NOMO-1 (cell line): ENCODE data around the gene PLXNB1.
"Not testable (repeated sequence)": the region's sequence is repeated elsewhere in the genome, so short reads cannot be mapped to it uniquely, and the experiment has no call there.

Source experiments
- DNase-seq, 2 experiments: peaks; one replicate each; lab custom pipeline; 2025; ENCODE audit not compliant: unreplicated experiment in 2 of 2; lab: John Stamatoyannopoulos, UW

The PLXNB1 gene

DNA sequence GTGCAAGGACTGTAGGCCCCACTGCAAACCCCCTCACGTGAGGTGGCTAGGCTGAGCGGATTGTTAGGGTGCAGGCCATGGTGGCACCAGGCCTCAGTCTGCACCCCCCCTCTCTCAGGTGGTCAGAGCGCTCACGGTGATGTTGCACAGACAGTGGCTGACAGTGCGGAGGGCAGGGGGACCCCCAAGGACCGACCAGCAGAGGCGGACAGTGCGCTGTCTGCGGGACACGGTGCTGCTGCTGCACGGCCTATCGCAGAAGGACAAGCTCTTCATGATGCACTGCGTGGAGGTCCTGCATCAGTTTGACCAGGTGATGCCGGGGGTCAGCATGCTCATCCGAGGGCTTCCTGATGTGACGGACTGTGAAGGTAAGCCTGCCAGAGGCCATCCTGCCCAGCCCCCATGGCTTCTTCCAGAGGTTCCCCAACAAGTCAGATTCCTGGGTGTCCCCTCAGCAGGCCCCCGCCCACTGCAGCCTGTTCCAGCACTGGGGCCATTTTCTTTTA, 34.9 kb upstream of the PLXNB1 start:
- DNase-seq = no peak

DNA sequence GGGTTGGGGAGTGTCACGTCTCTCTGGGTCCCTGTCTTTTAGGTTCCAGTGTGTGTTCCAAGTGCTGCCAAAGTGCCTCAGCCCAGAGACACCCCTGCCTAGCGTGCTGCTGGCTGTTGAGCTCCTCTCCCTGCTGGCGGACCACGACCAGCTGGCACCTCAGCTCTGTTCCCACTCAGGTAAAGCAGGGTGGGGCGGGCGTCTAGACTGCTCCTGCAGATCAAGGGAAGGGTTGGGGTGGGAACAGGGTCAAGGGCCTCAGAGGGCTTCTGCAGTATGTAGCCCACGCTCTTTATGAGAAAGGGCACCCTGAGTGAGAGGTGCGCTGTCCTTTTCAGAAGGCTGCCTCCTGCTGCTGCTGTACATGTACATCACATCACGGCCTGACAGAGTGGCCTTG, 33.8 kb upstream of the PLXNB1 start:
- no peak for DNase-seq

DNA sequence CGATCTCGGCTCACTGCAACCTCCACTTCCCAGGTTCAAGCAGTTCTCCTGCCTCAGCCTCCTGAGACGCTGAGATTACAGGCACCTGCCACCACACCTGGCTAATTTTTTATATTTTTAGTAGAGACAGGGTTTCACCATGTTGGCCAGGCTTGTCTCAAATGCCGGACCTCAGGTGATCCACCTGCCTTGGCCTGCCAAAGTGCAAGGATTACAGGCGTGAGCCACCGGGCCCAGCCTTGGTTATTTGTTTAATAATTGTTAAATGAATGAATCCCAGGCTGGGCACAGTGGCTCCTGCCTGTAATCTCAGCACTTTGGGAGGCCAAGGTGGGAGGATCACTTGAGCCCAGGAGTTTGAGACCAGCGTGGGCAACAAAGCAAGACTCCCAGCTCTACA, 31.9 kb upstream of the PLXNB1 start:
- DNase-seq = not testable (repeated sequence)

DNA sequence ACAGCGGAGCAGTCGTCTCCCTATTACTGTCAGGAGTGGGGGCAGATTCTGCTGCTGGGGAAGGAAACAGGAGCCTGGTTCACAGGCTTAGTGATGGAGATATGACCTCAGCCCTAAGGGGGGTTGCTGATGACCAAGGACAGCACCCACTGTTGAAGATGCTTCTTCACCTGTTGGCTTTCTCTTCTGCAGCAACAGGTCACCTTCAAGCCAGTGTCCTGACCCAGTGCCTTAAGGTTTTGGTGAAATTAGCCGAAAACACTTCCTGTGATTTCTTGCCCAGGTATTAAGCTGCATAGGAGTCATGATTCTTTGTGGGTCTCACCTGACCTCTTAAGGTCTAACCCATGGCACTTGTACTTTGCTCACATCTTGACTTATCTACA, 30.6 kb upstream of the PLXNB1 start:
- no peak for DNase-seq

DNA sequence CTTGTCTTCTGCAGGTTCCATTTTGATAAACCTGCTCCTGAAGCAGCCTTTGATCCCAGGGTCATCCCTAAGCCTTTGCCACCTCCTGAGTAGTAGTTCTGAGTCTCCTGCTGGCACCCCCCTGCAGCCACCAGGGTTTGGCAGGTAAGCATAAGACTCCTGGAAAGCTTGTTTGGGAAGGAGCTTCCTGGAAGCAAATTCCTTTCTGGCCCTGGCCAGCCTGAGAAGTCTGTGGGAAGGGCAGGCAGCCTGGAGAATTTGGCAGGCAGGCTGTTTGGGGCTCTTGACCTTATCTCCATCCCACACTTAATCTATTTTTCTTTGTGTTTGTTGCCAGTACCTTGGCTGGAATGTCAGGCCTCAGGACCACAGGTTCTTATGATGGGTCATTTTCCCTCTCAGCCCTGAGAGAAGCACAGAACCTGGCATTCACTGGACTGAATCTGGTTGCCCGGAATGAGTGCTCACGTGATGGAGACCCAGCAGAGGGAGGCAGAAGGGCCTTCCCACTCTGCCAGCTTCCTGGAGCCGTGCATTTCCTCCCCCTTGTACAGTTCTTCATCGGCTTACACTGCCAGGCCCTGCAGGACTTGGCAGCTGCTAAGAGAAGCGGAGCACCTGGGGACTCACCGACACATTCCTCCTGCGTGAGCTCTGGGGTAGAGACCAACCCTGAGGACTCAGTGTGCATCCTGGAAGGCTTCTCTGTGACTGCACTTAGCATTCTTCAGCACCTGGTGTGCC, 30.1 kb upstream of the PLXNB1 start:
- no peak for DNase-seq

DNA sequence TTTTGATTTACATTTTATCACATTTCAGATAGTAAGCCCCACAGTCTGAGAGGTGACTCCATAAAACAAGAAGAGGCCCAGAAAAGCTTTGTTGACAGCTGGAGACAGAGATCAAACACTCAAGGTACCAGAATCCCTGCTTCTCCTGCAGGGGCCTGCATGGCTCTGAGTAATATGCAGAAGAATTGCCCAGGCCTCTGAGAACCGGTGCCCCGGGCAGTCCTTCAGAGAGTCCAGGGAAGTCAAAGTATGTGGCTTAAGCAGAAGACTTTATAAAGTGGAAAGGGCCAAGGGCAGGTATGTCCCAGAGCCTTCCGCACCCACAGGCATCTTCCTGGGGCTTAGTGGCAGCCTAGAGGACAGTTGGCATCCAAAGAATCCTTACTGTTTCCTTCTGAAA, 29.4 kb upstream of the PLXNB1 start:
- no peak for DNase-seq

DNA sequence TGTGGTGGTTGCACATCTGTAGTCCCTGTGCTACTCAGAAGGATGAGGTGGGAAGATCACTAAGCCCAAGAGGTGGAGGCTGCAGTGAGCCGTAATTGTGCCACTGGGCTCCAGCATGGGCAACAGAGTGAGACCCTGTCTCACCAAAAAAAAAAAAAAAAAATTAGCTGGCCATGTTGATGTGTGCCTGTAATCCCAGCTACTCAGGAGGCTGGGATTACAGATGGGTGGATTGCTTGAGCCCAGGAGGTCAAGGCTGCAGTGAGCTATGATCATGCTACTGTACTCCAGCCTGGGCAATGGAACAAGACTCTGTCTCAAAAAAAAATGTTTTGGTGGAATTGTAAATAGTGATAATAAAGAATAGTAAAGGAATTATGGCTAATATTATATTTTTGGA, 26.6 kb upstream of the PLXNB1 start:
- no peak for DNase-seq

DNA sequence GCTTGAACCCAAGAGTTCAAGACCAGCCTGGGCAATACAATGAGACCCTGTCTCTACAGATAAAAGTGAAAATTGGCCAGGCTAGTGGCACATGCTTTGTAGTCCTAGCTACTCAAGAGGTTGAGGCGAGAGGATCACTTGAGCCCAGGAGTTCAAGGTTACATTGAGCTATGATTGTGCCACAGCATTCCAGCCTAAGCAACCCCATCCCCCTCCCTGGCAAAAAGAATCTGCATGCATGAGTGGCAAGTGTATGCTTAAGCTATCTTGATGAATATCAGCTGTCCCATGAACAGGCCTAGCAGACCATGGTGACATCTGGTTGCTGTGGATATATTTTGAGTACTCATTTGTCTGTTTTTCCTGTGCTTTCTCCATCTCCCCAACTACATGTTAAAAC, 21.4 kb upstream of the PLXNB1 start:
- DNase-seq = no peak

DNA sequence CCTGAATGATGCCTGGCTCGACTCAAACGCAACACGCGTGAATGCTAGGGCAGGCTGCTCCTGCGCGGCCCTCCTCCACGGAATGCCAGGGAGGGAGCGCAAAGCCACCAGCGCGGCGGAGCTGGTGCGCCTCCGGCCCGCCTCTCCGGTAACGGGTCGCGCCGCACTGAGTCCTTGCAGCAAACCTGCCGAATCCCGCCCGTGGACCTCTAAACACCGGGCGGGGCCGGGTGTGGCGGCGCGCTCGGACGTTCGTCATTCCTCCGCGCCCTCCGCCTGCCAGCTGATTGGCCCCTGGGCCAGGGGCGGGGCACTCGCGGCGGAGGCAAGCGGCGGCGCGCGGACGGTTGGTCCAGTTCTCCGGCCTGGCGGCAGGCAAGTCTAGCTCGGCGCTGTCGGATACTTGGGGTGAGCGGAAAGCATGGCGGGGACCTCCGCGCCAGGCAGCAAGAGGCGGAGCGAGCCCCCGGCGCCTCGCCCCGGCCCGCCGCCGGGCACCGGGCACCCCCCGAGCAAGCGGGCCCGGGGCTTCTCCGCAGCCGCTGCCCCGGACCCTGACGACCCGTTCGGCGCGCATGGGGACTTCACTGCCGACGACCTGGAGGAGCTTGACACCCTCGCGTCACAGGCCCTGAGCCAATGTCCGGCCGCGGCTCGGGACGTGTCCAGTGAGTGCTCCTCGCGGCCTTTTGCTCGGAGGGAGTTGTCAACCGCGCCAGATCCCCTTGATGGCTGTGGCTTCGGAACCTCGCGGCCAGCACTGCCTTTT, 16.7 kb upstream of the PLXNB1 start, which contains the start of gene ATRIP:
Gene ATRIP (plus strand): TSS at position 313 of the 769 bp plus-strand sequence. CDS start 109 bp downstream, at position 422.
- peak; percentile 88 to 93 for DNase-seq

DNA sequence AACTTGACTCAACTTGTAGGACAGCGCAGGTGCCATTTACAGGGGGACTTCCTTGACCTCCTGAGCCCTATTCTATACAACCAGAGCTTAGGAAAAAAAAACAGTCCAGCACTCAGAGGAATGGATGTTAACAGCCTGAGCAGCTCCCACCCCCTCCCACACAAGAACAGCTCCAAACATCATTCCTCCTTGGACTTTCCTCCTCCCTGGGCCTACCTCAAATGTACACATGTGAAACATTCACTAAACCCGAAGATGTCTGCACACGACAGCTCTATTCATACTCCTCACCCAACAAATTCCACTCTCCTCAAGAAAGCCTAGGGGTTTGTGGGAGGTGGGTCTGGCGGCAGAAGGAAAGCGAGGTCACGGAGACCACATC, 16.1 kb upstream of the PLXNB1 start:
- DNase-seq = no peak

DNA sequence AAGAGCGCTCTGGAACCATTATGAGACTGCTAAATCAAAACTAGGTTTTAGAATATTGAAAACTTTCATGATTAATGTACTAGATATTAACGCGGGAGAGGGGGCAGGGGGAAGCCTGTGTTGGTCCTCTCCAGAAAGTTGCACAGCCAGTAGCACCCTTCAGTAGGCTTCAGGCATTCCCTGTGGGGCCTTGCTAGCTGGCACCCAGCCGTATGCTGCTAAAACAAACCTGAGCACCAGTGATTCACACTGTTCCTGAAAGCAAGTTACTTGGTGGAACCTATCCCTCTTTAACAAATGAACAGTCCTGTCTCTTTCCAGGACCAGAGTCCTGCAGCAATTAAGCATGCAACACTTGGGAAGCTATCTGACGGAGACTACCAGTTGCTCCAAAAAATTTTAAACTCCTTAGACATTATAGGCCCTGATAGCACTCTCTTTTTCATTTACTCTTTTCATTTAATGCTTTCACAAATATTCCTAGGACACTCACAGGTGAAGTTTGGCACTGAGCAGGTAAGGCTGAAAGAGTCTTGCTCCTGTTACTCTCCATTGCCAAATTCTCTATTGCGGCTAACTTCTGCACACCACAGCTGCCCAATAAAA, 15.5 kb upstream of the PLXNB1 start:
- no peak for DNase-seq

DNA sequence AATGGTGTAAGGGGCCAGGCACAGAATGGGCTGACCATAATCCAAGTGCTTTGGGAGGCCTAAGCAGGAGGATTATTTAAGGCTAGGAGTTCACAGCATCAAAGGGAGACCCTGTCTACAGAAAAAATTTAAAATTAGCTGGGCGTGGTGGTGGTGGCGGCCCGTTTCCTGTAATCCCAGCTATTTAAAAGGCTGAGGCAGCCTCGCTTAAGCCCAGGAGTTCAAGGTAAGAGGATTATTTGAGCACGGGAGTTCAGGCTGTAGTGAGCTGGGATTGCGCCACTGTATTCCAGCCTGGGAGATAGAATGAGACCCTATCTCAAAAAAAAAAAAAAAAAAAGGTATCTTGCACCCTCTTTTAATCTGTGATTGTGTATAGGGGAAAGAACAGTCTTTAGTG, 12.1 kb upstream of the PLXNB1 start:
- DNase-seq = no peak

DNA sequence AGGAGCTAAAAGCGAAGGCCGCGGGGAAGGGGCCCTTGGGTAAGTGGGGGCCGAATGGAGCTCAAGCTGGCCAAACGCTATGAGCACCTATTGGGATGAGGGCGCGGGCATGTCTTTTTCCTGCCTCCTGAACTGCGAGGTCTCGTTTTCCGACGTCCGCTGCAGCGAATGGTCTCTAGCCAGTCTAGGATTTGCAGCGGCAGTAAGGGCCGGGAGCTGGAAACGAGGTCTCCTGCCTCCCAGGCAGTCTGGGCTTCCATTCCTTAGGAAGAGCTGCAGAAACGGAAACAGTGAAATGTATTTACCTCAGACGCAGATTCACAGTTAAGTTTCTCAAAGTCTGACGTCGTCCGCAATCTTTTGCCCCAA, 10.7 kb upstream of the PLXNB1 start:
- DNase-seq = no peak

DNA sequence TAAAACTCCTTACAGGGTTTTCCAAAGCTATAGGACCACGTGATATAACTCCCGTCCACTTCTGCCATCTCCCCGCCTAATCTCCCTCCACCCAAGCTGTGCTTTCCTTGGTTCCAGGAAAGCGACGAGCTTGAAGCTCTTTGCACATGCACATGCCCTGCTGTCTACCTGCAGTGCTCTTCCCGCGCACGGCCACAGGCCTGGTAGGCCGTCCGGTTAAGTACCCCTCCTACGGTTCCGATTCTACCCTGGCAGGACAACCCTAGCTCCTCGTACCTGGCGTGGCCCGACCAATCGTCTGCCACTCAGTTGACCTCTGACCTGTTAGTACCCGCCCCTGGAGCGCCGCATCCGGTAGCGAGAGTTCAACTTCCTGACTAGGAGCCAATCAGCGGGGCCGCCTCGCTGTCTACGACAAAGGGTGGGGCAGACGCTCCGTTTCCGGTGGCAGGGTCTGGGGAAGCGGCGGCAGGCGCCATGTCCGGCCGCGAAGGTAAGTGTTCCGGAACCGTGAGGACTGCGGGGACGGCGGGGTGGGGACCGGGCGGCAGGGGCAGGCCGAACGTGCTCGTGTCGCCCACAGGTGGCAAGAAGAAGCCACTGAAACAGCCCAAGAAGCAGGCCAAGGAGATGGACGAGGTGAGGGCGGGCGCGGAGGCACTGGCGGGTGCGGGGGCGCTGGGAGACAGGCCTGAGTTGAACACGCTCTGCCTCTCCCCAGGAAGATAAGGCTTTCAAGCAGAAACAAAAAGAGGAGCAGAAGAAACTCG, 10.1 kb upstream of the PLXNB1 start, which contains the start of the genes CCDC51 and TMA7:
Gene CCDC51 (minus strand): TSS at position 300 of the 770 bp plus-strand sequence. CDS start 4,991 bp downstream, outside the sequence.
Gene TMA7 (plus strand): TSS at position 438 of the 770 bp plus-strand sequence. CDS start 40 bp downstream, at position 478.
- peak; percentile 95 to 98 for DNase-seq

DNA sequence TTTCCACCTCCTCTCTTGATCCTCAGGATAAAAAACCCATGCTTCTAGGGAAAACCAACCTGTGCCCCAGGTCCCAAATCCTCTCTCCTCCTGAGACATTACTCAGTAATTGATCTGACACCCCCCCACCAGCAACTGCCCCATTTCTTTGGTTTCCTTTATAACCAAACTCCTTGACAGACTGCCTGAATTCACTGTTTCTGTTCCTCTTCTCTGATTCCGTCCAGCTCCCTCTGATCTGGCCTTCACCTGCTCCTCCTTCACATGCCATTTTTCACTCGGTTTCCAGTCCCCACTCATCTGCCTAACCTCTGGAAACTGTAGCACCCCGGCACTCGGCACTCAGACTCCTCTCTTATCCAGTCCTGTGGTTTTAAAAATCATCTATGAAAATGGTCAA, 7.9 kb upstream of the PLXNB1 start:
- peak in 1 of 2 experiments; percentile 57 for DNase-seq

DNA sequence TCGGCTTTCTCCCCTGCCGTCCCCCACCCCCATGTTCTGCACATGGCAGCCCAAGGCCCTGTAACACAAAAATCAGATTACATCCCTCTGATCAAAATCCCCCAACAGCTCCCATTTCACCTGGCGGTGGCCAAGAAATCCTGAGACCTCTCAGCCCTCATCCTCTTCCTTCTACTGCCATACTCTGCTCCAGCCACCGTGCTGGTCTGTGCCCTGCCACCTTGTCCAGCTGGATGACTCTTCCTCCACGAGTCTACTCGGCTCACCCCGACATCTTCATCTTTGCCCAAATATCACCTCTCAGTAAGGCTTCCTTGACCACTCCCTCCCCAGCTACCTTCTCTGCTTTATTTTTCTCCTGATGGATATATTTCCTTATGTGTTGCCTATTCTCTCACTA, 7.0 kb upstream of the PLXNB1 start:
- no peak for DNase-seq

DNA sequence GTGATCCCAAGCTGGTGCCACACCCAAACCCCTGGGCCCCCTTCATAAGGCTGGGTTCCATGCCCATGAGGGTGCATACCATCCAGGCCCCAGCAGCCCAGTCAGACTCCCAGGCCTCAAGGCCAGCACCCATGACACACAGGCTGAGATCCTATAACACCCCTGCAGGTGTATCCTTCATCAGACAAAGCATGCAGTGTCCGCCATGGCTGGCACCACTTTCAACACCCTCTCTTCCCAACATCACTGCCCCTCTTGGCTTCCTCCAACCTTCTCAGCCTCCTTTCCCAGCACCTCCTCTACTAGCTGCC, 6.5 kb upstream of the PLXNB1 start:
- DNase-seq = no peak

DNA sequence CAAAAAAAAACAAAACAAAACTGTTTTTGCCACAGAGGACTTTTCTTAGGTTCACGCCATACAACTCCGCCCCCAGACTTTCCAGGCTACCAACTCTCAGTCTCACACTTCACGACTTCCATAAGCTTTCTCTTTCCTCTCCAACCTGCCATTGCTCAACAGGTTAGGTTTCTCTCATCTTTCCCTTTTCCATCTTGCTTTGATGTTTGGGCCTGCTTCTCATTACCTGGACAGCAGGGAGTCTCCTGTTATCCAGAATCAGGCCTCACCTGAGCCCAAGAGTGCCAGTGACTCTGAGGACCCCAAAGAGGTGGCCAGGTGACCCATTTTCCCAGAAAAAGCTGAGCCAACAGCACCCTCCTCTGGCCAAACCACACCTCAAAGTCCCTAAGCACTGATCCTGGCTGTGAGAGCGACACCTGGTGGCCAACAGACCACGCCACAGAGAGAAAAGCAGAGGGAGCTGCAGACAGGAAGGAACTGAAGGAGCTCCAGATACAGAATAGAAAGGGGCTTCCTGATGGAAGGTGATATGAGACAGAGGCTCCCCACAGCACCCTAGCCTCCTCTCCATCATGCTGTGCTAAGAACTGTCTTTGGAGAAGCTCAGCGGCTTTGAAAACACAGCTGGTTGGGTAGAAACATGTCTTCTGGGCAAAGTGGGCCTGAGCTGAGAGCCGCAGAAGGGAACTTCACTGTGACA, 6.0 kb upstream of the PLXNB1 start:
- DNase-seq = peak; percentile 63 to 79

DNA sequence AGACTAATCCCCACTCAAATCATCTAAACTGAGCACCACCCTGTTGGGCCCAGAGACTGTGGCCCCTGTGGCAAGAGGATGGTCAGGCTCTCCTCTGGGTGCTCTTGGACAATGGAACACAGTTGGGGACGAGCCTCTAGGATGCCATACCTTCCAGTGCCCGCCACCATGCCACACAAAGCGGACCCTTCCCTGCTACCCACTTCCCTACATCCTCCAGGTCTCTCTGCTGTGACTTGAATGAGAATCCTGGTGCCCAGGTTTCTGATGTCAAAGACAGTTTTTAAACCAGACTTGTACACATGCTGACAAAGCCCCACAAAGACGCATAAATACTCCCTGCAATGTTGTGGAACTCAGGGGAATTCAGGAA, 5.3 kb upstream of the PLXNB1 start:
- no peak for DNase-seq

DNA sequence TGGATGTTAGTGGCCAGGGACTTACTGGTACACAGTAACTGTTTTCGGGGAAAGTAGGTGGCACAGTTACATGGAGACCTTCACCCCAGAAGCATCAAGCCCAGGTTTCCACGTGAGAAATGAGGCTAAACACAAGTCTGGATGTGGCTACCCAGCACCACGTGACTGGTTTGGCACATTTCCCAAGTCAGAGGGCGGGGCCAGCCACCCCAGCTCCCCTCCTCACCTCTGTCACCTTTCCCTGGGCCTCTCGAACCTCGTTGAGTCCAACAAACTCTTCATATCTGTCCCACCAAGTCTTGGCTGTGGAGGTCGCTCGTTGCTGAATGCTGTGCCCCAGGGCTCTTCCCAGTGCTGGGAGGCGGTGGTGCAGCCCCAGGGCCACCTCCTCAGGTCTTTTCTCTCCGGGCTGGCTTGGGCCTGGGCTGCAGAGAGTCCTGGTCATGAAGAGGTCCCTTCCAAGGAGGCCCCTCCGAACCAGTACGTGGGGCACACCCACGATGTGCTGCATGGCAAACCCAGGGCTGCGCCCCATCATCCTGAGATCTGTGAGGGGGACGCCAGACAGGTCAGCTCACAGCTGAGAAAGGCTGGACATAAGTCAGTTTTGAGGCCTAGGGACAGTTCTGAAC, 4.8 kb upstream of the PLXNB1 start:
- DNase-seq = no peak
